Keratinocyte (primary cell): Measurements from ENCODE around the gene TBKBP1.

Experiments
- CTCF ChIP-seq, 3 experiments: IDR thresholded peaks in 1 of 3; conservative IDR thresholded peaks in 1 of 3; optimal IDR thresholded peaks in 1 of 3; 2 replicates in 2 of 3; 3 replicates in 1 of 3; pipeline versions ENCODE3 to v1.5.1; 2011; ENCODE audit warnings: low read length in 3 of 3, mild to moderate bottlenecking in 3 of 3, moderate library complexity in 2 of 3, control low read depth in 1 of 3, inconsistent platforms in 1 of 3; ENCODE audit not compliant: insufficient read depth in 2 of 3; ENCODE audit errors: extremely low read depth in 1 of 3
- EZH2 ChIP-seq: IDR thresholded peaks from one replicate; pipeline ENCODE4 v1.6.1; 2012; ENCODE audit warnings: inconsistent platforms, mild to moderate bottlenecking, low read length, moderate library complexity

GRCh38 chr17:47664624-47664941 lies 29.4 kb upstream of the TBKBP1 start:
- no peak for TF ChIP-seq CTCF (optimal IDR thresholded peaks at IDR 0.05 in 1 of 3, IDR thresholded peaks at IDR 0.05 in 1 of 3, conservative IDR thresholded peaks at IDR 0.05 in 1 of 3; ENCODE audit: extremely low read depth in 1 of 3, insufficient read depth in 2 of 3, low read length in 3 of 3)
- TF ChIP-seq EZH2: no peak
